Non-pigmented ciliary epithelial cell (primary cell): ENCODE data around the gene KCNJ16.
A peak's percentile ranks its signal among the peaks of the same experiment; 100 is the strongest.

Source experiments
- DNase-seq: peaks from one replicate; pipeline ENCODE4 v3.0.0-alpha.2; 2010; ENCODE audit warnings: low read depth

The KCNJ16 gene

GRCh38 chr17:70099294-70099693 lies 24.3 kb downstream of the KCNJ16 start:
- DNase-seq, result no peak

DNA sequence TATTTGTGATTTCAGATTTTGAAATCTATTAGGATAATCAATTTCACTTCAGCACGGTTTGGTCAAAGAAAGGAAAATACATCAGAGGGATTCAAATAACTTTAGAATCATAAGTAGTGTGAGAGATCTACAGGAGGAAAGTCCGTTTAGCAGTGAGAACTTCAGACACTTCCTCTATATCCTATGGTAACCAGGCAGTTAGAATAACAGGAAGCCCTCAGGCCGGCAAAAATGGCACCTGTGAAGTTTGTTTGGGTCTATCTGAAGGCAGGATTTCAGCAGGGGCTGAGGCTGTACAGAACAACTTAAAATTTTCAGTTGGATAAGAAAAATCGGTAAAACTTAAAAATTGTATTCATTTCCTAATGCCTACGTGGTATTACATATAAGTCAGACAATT lies 24.9 kb downstream of the KCNJ16 start:
- DNase-seq, result no peak

- DNase-seq, result no peak
These were observed 26.0 kb downstream of the KCNJ16 start for GRCh38 chr17:70100983-70101382.

- no peak for DNase-seq
These were observed 27.5 kb downstream of the KCNJ16 start for GRCh38 chr17:70102531-70102930.

GRCh38 chr17:70104791-70105523 lies 29.9 kb downstream of the KCNJ16 start:
- no peak for DNase-seq

- no peak for DNase-seq
These were observed 30.6 kb downstream of the KCNJ16 start for GRCh38 chr17:70105641-70106040.

DNA sequence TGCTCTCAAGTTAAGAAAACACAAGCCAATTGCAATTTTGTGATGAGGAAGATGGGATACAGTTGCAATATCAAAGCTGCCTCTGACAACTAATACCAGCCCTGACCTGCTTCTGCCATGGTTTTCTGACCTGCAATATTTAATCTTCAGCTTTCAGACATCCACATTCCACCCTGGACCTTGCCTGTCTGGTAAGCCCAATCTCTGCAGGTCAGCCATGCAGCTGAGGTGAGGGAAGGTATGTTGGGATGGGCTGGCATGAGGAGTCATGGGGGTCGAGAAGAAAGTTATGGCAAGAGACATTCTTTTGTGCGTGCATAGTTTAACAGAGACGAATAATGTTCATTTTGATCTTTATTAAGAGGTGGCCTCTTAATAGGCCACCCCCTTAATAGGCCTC lies 31.5 kb downstream of the KCNJ16 start:
- no peak for DNase-seq

DNA sequence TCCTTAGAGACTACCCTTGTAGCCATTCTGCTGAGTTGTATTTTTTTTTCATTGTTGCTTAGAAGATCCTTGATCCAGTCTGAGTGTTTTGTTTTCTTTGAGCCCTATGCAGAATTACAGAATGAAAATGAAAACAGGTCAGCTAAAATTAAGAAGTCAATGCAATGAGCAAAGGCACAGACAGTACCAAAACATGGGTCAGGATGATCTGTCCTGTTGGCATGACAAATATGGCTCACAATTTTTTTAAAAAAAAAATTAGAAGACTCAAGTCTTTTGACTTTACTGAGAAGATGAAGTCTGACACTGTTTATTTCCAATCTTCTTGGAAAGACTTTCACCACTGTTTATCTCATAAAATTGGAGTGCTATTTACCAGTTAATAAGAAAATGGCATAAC lies 32.4 kb downstream of the KCNJ16 start:
- no peak for DNase-seq

- no peak for DNase-seq
These were observed 33.0 kb downstream of the KCNJ16 start for GRCh38 chr17:70107904-70108565.

DNA sequence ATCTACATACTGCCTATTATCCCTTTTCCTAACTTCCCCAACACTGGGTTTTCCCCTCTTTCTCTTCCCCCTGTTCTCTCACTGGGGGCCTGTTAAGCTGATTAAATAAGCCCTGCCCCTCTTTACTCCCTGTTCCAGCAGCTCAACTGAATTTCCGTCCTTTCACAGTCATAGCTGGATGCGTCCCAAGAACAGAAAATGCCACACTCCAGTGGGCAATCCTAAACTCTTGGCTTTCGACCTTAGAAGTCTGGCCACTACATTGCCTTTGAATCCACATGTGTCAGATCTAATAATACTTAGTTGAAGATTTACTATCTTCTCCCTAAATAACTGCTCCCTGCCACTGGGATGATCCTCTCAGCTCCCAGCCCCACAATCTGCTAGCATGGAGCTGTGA lies 34.5 kb downstream of the KCNJ16 start:
- DNase-seq, result no peak

GRCh38 chr17:70110443-70110880 lies 35.4 kb downstream of the KCNJ16 start:
- DNase-seq, result peak; percentile 86

- no peak for DNase-seq
These were observed 36.2 kb downstream of the KCNJ16 start for GRCh38 chr17:70111201-70111600.

- no peak for DNase-seq
These were observed 39.4 kb downstream of the KCNJ16 start for GRCh38 chr17:70114405-70114804.

DNA sequence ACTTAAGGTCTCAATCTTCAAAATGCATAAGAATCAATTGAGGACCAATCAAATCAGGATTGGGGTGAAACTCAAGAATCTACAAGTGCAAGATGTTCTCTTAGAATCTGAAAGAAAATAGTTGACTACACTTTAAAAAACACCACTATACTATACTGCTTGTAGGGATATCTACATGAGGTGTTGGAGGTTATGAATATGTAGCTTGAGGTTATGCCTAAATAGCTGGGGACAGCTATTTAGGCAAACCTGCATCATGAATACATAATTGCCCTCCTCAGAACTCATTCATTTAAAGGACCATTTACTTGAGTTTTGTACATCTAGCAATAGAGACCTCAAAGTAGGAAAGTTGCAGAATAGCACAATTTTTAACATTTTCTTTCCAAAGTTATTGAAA lies 40.1 kb downstream of the KCNJ16 start:
- no peak for DNase-seq

DNA sequence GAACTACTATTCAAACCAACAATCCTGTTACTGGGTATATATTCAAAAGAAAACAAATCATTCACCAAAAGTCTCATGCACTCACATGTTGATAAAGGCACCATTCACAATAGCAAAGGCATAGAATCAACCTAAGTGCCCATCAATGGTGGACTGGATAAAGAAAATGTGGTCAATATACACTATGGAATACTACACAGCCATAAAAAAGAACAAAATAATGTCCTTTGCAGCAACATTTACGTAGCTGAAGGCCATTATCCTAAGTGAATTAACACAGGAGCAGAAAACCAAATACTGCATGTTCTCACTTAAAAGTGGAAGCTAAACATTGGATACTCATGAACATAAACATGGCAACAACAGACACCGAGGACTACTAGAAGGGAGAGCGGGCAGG lies 41.9 kb downstream of the KCNJ16 start:
- no peak for DNase-seq

DNA sequence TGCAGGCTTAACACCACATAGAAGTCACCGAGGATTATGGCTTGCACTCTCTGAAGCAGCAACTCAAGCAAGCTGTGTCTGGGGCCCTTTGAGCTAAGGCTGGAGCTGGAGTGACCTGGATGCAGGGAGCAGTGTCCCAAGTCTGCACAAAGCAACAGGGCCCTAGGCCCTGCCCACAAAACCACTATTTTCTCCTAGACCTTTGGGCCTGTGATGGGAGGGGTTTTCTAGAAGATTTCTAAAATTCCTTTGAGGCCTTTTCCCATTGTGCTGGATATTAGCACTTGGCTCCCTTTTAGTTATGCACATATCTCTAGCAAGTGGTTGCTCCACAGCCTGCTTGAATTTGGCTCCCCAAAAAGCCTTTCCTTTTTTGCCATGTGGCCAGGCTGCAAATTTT lies 44.5 kb downstream of the KCNJ16 start:
- no peak for DNase-seq

DNA sequence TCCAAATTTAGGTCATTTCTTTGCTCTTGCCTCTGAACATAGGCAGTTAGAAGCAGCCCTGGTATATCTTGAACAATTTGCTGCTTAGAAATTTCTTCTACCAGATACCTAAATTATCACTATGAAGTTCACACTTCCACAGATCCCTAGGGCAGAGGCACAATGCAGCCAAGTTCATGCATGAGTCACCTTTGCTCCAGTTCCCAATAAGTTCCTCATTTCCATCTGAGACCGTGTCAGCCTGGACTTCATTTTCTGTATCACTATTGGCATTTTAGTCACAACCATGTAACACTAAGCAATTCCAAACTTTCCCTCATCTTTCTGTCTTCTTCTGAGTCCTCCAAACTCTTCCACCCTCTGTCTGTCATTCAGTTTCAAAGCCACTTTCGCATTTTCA lies 45.0 kb downstream of the KCNJ16 start:
- DNase-seq, result no peak

DNA sequence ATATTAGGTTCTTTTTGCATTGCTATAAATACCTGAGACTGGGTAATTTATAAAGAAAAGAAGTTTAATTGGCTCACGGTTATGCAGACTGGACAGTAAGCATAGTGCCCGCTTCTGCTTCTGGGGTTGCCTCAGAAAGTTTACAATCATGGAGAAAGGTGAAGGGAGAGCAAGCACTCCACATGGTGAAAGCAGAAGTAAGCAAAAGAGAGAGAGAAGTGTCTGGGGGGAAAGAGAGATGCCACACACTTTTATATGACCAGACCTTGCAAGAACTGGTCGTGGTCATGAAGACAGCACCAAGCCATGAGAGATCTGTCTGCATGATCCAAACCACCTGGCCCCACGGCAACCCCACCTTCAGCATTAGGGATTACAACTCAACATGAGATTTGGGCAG lies 45.4 kb downstream of the KCNJ16 start:
- no peak for DNase-seq

GRCh38 chr17:70121126-70121525 lies 46.1 kb downstream of the KCNJ16 start:
- no peak for DNase-seq

DNA sequence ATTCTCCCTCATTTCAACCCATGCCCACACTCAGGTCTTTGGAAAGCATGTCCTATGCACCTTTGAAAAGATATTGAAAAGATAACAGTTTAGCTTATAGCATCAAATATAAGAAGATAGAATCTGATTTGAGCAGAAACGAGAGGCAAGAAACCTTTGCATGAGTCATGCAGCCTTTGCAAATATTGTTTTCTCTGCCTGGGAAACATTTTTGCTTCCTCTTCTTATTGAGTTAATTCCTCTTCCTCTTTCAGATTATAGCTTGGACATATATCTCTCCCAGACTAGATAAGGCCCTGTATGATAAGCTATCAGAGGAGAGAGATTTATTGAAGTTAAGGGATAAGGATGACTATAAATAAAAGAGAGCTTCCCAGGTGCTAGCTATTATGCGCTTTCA lies 48.2 kb downstream of the KCNJ16 start:
- DNase-seq, result no peak

DNA sequence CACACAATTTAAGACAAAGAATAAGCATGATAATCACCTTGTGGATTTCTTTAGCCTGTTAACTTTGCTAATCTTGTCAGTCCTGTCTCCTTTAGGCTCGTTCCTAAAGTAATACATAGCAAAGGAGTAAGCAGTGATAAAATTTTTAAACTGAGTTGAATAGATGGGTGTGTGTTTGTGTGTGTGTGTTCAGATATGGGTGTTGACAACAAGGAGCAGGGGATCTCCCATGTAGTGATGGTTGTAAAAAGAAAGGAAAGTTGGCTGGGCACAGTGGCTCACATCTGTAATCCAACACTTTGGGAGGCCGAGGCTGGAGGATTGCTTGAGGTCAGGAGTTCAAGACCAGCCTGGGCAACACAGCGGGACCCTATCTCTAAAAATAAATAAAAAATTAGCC lies 49.7 kb downstream of the KCNJ16 start:
- no peak for DNase-seq

- no peak for DNase-seq
These were observed 52.3 kb downstream of the KCNJ16 start for GRCh38 chr17:70127221-70127873.

GRCh38 chr17:70128727-70129238 lies 53.8 kb downstream of the KCNJ16 start:
- no peak for DNase-seq
